HEK293 (cell line): ENCODE results near the gene MYMK.

Source experiments
- CTCF ChIP-seq: fragments of 450-650 bp; formaldehyde crosslinking; IDR thresholded peaks from 2 replicates; pipeline ENCODE4 v1.5.1; 2016; ENCODE audit warnings: missing biosample characterization, missing genetic modification characterization
- OSR2 ChIP-seq: fragments of 450-650 bp; formaldehyde crosslinking; IDR thresholded peaks from 2 replicates; pipeline ENCODE4 v1.5.1; 2016; ENCODE audit warnings: missing biosample characterization, missing genetic modification characterization
- YY2 ChIP-seq: fragments of 450-650 bp; formaldehyde crosslinking; IDR thresholded peaks from 2 replicates; pipeline ENCODE4 v1.5.1; 2016; ENCODE audit warnings: missing biosample characterization, missing genetic modification characterization
- ZFP37 ChIP-seq: fragments of 450-650 bp; formaldehyde crosslinking; IDR thresholded peaks from 2 replicates; pipeline ENCODE4 v1.5.1; 2016; ENCODE audit warnings: missing biosample characterization, missing genetic modification characterization
- ZNF121 ChIP-seq: fragments of 450-650 bp; formaldehyde crosslinking; IDR thresholded peaks from 2 replicates; pipeline ENCODE4 v1.5.1; 2016; ENCODE audit warnings: missing biosample characterization, missing genetic modification characterization
- ZNF311 ChIP-seq: fragments of 450-650 bp; formaldehyde crosslinking; IDR thresholded peaks from 2 replicates; pipeline ENCODE4 v1.5.1; 2017; ENCODE audit warnings: missing biosample characterization, missing genetic modification characterization, borderline replicate concordance
- ZNF513 ChIP-seq: fragments of 450-650 bp; IDR thresholded peaks from 2 replicates; pipeline ENCODE4 v1.5.1; 2018; ENCODE audit warnings: missing biosample characterization, missing genetic modification characterization
- ZNF777 ChIP-seq: fragments of 450-650 bp; formaldehyde crosslinking; IDR thresholded peaks from 2 replicates; pipeline ENCODE4 v1.5.1; 2017; ENCODE audit warnings: missing biosample characterization, missing genetic modification characterization, borderline replicate concordance
- TF ChIP-seq, protein P1 (sequence below): fragments of 450-650 bp; formaldehyde crosslinking; IDR thresholded peaks from 2 replicates; pipeline ENCODE4 v1.5.1; 2017; ENCODE audit warnings: missing biosample characterization, missing genetic modification characterization
- TF ChIP-seq, protein P2 (sequence below): fragments of 450-650 bp; formaldehyde crosslinking; IDR thresholded peaks from 2 replicates; pipeline ENCODE4 v1.5.1; 2017; ENCODE audit warnings: missing biosample characterization, missing genetic modification characterization
- TF ChIP-seq, protein P3 (sequence below): fragments of 450-650 bp; formaldehyde crosslinking; IDR thresholded peaks from 2 replicates; pipeline ENCODE4 v1.5.1; 2017; ENCODE audit warnings: missing biosample characterization, missing genetic modification characterization

GRCh38 chr9:133571896-133572595, 47.3 kb upstream of the MYMK start:
- TF ChIP-seq ZFP37 (tag by site-specific recombination) (no peak), ZNF121 (tag by site-specific recombination) (no peak), ZNF311 (tag by site-specific recombination) (no peak), OSR2 (tag by site-specific recombination) (no peak), ZNF513 (tag by site-specific recombination) (no peak), YY2 (no peak), CTCF (tag by site-specific recombination) (no peak), ZNF777 (tag by site-specific recombination) (no peak)
- TF ChIP-seq, protein P1, sequence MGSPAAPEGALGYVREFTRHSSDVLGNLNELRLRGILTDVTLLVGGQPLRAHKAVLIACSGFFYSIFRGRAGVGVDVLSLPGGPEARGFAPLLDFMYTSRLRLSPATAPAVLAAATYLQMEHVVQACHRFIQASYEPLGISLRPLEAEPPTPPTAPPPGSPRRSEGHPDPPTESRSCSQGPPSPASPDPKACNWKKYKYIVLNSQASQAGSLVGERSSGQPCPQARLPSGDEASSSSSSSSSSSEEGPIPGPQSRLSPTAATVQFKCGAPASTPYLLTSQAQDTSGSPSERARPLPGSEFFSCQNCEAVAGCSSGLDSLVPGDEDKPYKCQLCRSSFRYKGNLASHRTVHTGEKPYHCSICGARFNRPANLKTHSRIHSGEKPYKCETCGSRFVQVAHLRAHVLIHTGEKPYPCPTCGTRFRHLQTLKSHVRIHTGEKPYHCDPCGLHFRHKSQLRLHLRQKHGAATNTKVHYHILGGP (tag by site-specific recombination) = no peak
- TF ChIP-seq, protein P2, sequence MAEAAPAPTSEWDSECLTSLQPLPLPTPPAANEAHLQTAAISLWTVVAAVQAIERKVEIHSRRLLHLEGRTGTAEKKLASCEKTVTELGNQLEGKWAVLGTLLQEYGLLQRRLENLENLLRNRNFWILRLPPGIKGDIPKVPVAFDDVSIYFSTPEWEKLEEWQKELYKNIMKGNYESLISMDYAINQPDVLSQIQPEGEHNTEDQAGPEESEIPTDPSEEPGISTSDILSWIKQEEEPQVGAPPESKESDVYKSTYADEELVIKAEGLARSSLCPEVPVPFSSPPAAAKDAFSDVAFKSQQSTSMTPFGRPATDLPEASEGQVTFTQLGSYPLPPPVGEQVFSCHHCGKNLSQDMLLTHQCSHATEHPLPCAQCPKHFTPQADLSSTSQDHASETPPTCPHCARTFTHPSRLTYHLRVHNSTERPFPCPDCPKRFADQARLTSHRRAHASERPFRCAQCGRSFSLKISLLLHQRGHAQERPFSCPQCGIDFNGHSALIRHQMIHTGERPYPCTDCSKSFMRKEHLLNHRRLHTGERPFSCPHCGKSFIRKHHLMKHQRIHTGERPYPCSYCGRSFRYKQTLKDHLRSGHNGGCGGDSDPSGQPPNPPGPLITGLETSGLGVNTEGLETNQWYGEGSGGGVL (tag by site-specific recombination) = no peak
- TF ChIP-seq, protein P3, sequence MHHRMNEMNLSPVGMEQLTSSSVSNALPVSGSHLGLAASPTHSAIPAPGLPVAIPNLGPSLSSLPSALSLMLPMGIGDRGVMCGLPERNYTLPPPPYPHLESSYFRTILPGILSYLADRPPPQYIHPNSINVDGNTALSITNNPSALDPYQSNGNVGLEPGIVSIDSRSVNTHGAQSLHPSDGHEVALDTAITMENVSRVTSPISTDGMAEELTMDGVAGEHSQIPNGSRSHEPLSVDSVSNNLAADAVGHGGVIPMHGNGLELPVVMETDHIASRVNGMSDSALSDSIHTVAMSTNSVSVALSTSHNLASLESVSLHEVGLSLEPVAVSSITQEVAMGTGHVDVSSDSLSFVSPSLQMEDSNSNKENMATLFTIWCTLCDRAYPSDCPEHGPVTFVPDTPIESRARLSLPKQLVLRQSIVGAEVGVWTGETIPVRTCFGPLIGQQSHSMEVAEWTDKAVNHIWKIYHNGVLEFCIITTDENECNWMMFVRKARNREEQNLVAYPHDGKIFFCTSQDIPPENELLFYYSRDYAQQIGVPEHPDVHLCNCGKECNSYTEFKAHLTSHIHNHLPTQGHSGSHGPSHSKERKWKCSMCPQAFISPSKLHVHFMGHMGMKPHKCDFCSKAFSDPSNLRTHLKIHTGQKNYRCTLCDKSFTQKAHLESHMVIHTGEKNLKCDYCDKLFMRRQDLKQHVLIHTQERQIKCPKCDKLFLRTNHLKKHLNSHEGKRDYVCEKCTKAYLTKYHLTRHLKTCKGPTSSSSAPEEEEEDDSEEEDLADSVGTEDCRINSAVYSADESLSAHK (tag by site-specific recombination) = no peak
